ENCODE results near the gene TMEM236. TPM values are rescaled to one million over a fixed set of nuclear protein-coding genes. Genes with fewer than 3 reads are reported as not detected.

Gene TMEM236
- total RNA-seq, 2 donors from 2014 or later = 0.14 to 0.45 TPM

DNA sequence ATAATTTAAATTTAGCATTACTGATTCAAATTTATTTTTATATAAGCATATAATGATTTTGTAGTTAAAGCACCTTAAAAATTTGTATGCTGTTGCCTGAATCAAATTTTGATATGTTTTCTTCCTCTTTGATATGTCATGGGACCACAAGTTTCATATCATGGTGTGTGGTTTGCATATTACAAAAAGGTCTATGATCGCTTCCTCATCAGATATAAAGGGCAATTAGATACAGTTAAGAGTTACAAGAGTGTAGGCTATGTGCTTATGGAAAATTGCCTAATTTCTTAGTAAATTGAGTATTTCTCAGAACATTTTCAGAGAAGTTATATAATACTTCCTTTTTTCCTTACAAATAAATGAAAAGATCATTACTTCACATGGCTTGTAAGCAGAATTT is 79.3 kb downstream of the TMEM236 start:
- H3K27ac ChIP-seq = no peak overlapping the region
- no peak for DNase-seq (ENCODE audit: low spot score)
- H3K4me3 ChIP-seq = no peak overlapping the region
- H3K4me1 ChIP-seq (replicated peaks) = no peaks in the 10 kb centered on the region
- WGBS = 87% methylated on average over 1 of the region's 1 CpG
- H3K27me3 ChIP-seq (replicated peaks; ENCODE audit: insufficient read depth) = no peaks in the 10 kb centered on the region
- intact Hi-C loops (cut with DNase I) = no loop called here
- H3K36me3 ChIP-seq = no peaks in the 10 kb centered on the region
- H3K9me3 ChIP-seq = no peaks in the 10 kb centered on the region
- no peak for TF ChIP-seq POLR2AphosphoS5 (IDR thresholded peaks at IDR 0.05)
- TF ChIP-seq, protein P1, sequence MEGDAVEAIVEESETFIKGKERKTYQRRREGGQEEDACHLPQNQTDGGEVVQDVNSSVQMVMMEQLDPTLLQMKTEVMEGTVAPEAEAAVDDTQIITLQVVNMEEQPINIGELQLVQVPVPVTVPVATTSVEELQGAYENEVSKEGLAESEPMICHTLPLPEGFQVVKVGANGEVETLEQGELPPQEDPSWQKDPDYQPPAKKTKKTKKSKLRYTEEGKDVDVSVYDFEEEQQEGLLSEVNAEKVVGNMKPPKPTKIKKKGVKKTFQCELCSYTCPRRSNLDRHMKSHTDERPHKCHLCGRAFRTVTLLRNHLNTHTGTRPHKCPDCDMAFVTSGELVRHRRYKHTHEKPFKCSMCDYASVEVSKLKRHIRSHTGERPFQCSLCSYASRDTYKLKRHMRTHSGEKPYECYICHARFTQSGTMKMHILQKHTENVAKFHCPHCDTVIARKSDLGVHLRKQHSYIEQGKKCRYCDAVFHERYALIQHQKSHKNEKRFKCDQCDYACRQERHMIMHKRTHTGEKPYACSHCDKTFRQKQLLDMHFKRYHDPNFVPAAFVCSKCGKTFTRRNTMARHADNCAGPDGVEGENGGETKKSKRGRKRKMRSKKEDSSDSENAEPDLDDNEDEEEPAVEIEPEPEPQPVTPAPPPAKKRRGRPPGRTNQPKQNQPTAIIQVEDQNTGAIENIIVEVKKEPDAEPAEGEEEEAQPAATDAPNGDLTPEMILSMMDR (IDR thresholded peaks at IDR 0.05) = no peak

DNA sequence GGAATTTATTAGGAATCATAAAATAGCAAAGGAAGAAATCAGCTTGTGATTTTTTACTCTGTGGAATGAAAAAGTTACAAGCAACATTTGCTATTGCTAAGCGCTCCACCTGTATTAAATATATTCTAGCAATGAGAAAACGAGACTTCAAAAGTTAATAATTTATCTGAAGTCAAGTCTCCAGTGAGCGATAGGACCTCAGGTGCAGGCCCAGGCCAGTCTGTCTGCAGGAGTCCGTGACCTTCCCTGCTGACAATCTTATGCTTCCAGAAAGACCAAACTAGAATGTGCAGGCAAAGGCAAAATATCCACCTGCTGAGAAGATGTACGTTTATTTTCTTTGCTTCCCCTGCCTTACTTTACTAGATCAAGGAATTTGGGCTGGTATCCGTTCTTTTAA is 79.9 kb downstream of the TMEM236 start:
- Histone ChIP-seq H3K36me3 (no peaks in the 10 kb centered on the region), H3K4me3 (no peak overlapping the region), H3K9me3 (no peaks in the 10 kb centered on the region), H3K4me1 (replicated peaks) (no peaks in the 10 kb centered on the region), H3K27me3 (replicated peaks; ENCODE audit: insufficient read depth) (no peaks in the 10 kb centered on the region), H3K27ac (no peak overlapping the region)
- no peak for DNase-seq (ENCODE audit: low spot score)
- TF ChIP-seq, protein P1 (IDR thresholded peaks at IDR 0.05) = no peak
- TF ChIP-seq POLR2AphosphoS5 (IDR thresholded peaks at IDR 0.05) (no peak), POLR2A (IDR thresholded peaks at IDR 0.05) (no peak)
- 62% methylated on average over 6 of the region's 6 CpGs for WGBS
- intact Hi-C loops (cut with DNase I) = no loop called here

DNA sequence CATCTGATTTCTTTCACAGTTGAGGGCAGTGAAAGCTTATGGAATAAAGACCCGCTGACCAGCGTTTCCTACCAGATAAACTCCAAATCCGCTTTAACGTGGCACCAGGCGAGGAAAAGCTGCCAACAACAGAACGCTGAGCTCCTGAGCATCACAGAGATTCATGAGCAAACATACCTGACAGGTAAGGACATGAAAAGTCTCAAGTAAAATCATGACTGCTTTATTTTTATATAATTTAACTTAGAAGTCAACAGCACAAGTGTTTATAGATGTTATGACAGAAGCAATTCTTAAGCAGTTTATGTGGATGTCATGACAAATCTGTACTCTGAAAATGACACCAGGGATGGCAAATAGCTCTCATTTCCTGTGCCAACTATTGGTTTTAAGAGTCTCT is 81.7 kb downstream of the TMEM236 start:
- WGBS = 41% methylated on average over 6 of the region's 6 CpGs
- H3K36me3 ChIP-seq = no peaks in the 10 kb centered on the region
- DNase-seq (ENCODE audit: low spot score) = no peak
- H3K27me3 ChIP-seq (replicated peaks; ENCODE audit: insufficient read depth) = no peaks in the 10 kb centered on the region
- H3K4me3 ChIP-seq = no peak overlapping the region
- H3K27ac ChIP-seq = no peak overlapping the region
- intact Hi-C loops (cut with DNase I) = no loop called here
- no peaks in the 10 kb centered on the region for H3K4me1 ChIP-seq (replicated peaks)
- TF ChIP-seq POLR2AphosphoS5 (IDR thresholded peaks at IDR 0.05) = no peak
- TF ChIP-seq POLR2A (IDR thresholded peaks at IDR 0.05) = no peak
- TF ChIP-seq, protein P1 (IDR thresholded peaks at IDR 0.05) = no peak
- H3K9me3 ChIP-seq = no peaks in the 10 kb centered on the region

DNA sequence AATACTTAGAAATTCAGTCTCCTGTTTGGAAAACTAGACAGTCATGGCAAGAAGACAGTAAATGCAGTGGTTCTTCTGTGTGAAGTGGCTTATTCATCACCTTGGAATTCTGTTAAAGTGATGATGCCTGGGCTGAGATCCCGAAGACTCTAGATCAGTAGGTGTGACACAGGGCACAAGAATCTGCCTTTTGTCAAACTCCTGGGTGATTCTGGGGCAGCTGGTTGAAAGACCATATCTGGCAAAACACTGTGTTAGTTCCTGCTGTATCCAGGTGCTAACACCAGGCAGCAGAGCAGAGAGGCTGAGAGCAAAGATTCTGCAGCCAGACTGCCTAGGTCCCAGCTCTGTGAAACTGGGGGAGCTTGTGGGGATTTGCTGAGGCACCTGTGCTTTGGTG is 83.7 kb downstream of the TMEM236 start:
- DNase-seq (ENCODE audit: low spot score) = no peak
- H3K4me1 ChIP-seq (replicated peaks) = no peaks in the 10 kb centered on the region
- H3K27ac ChIP-seq = no peak overlapping the region
- WGBS = 22% methylated on average over 1 of the region's 1 CpG
- H3K4me3 ChIP-seq = no peak overlapping the region
- H3K36me3 ChIP-seq = no peaks in the 10 kb centered on the region
- intact Hi-C loops (cut with DNase I) = no loop called here
- no peak for TF ChIP-seq POLR2A (IDR thresholded peaks at IDR 0.05)
- TF ChIP-seq, protein P1 (IDR thresholded peaks at IDR 0.05) = no peak
- no peak for TF ChIP-seq POLR2AphosphoS5 (IDR thresholded peaks at IDR 0.05)
- H3K9me3 ChIP-seq = no peaks in the 10 kb centered on the region
- H3K27me3 ChIP-seq (replicated peaks; ENCODE audit: insufficient read depth) = no peaks in the 10 kb centered on the region

DNA sequence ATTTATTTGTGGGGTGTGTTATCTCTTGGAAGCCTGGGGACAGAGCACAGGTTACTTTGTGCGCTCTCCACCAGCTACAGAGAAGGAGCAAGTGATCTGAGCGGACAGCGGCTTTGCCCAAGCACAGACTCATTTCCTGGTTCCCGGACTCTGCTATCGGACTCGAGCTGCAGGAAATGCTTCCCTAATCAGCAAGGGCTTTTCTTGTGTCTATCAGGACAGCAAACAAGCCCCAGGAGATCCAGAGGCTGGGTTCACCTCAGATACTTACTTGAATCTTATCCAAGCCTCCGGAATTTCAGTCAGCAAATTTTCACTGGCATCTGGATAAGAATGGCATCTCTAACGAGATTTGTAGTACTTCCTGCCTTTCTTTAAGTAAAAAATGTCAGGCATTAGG is 84.9 kb downstream of the TMEM236 start:
- H3K4me3 ChIP-seq = no peak overlapping the region
- TF ChIP-seq POLR2A (IDR thresholded peaks at IDR 0.05) (no peak), POLR2AphosphoS5 (IDR thresholded peaks at IDR 0.05) (no peak)
- TF ChIP-seq, protein P1 (IDR thresholded peaks at IDR 0.05) = no peak
- H3K27ac ChIP-seq = no peak overlapping the region
- H3K27me3 ChIP-seq (replicated peaks; ENCODE audit: insufficient read depth) = no peaks in the 10 kb centered on the region
- H3K36me3 ChIP-seq = no peaks in the 10 kb centered on the region
- H3K4me1 ChIP-seq (replicated peaks) = no peaks in the 10 kb centered on the region
- 9% methylated on average over 8 of the region's 8 CpGs for WGBS
- intact Hi-C loops (cut with DNase I) = no loop called here
- no peaks in the 10 kb centered on the region for H3K9me3 ChIP-seq
- DNase-seq (ENCODE audit: low spot score) = peak; percentile 15
